Measurements from ENCODE around the gene LARP4B.

LARP4B gene

GRCh38 chr10:905503-905902 is 26.0 kb downstream of the LARP4B start:
- peaks cover 21% of the 10 kb centered on the region; the same call in 1 of the 2 replicates for H4K20me1 ChIP-seq (ENCODE audit: insufficient read depth, low read length)
- no peaks in the 10 kb centered on the region for H3K27me3 ChIP-seq (replicated peaks; ENCODE audit: insufficient read depth, low read length)
- H3K4me2 ChIP-seq (ENCODE audit: low read depth, low read length), result no peak overlapping the region
- H3K9me2 ChIP-seq (replicated peaks; ENCODE audit: insufficient read depth, low read length), result no peaks in the 10 kb centered on the region
- no peak overlapping the region for H3K4me3 ChIP-seq (ENCODE audit: low read length)
- H3K27ac ChIP-seq (ENCODE audit: low read length), result no peak overlapping the region
- no peak overlapping the region for H3K9ac ChIP-seq (ENCODE audit: low read length)
- H2AFZ ChIP-seq (ENCODE audit: low read length), result no peak overlapping the region
- no peak for TF ChIP-seq CTCF (IDR thresholded peaks at IDR 0.05; ENCODE audit: low read length)
- no peak for TF ChIP-seq EZH2phosphoT487 (IDR thresholded peaks at IDR 0.05; ENCODE audit: low read length)
- no peak for TF ChIP-seq EZH2 (optimal IDR thresholded peaks at IDR 0.05; ENCODE audit: low read depth, low read length)
- 0 out of 2 replicates have a peak, but pooled peaks cover 8% of the 10 kb centered on the region for H3K36me3 ChIP-seq (replicated peaks; ENCODE audit: insufficient read depth, low read length)
- peaks cover 13% of the 10 kb centered on the region for H3K4me1 ChIP-seq (ENCODE audit: low read length)
- H3K9me3 ChIP-seq (replicated peaks; ENCODE audit: insufficient read depth, low read length), result no peaks in the 10 kb centered on the region
- H3K79me2 ChIP-seq (ENCODE audit: low read length), result peaks cover 95% of the 10 kb centered on the region
- no peak for DNase-seq
- no peaks in the 10 kb centered on the region for H3F3A ChIP-seq (ENCODE audit: insufficient read depth, low read length)

- peaks cover 21% of the 10 kb centered on the region; the same call in 1 of the 2 replicates for H4K20me1 ChIP-seq (ENCODE audit: insufficient read depth, low read length)
- no peak for TF ChIP-seq CTCF (IDR thresholded peaks at IDR 0.05; ENCODE audit: low read length)
- no peak for TF ChIP-seq EZH2 (optimal IDR thresholded peaks at IDR 0.05; ENCODE audit: low read depth, low read length)
- TF ChIP-seq EZH2phosphoT487 (IDR thresholded peaks at IDR 0.05; ENCODE audit: low read length), result no peak
These were observed 27.1 kb downstream of the LARP4B start for GRCh38 chr10:904403-904802.

GRCh38 chr10:898141-898540 is 33.4 kb downstream of the LARP4B start:
- peaks cover 96% of the 10 kb centered on the region for H3K79me2 ChIP-seq (ENCODE audit: low read length)
- no peaks in the 10 kb centered on the region for H3K27me3 ChIP-seq (replicated peaks; ENCODE audit: insufficient read depth, low read length)
- no peak for DNase-seq
- peaks cover 25% of the 10 kb centered on the region for H4K20me1 ChIP-seq (ENCODE audit: insufficient read depth, low read length)
- no peaks in the 10 kb centered on the region for H3K9me2 ChIP-seq (replicated peaks; ENCODE audit: insufficient read depth, low read length)
- no peaks in the 10 kb centered on the region for H3F3A ChIP-seq (ENCODE audit: insufficient read depth, low read length)
- H3K36me3 ChIP-seq (replicated peaks; ENCODE audit: insufficient read depth, low read length), result 0 out of 2 replicates have a peak, but pooled peaks cover 1% of the 10 kb centered on the region
- H2AFZ ChIP-seq (ENCODE audit: low read length), result no peak overlapping the region
- H3K9ac ChIP-seq (ENCODE audit: low read length), result no peak overlapping the region
- no peak overlapping the region for H3K4me2 ChIP-seq (ENCODE audit: low read depth, low read length)
- no peak overlapping the region for H3K4me3 ChIP-seq (ENCODE audit: low read length)
- no peak overlapping the region for H3K27ac ChIP-seq (ENCODE audit: low read length)
- TF ChIP-seq EZH2 (optimal IDR thresholded peaks at IDR 0.05; ENCODE audit: low read depth, low read length) (no peak), EZH2phosphoT487 (IDR thresholded peaks at IDR 0.05; ENCODE audit: low read length) (no peak), CTCF (IDR thresholded peaks at IDR 0.05; ENCODE audit: low read length) (no peak)
- H3K4me1 ChIP-seq (ENCODE audit: low read length), result no peaks in the 10 kb centered on the region; the same call in 1 of the 2 replicates
- H3K9me3 ChIP-seq (replicated peaks; ENCODE audit: insufficient read depth, low read length), result no peaks in the 10 kb centered on the region

More at GRCh38 chr10:904403-904802, 27.1 kb downstream of the LARP4B start:
- Histone ChIP-seq H3K27ac (ENCODE audit: low read length) (no peak overlapping the region), H3F3A (ENCODE audit: insufficient read depth, low read length) (no peaks in the 10 kb centered on the region), H3K4me3 (ENCODE audit: low read length) (no peak overlapping the region), H3K27me3 (replicated peaks; ENCODE audit: insufficient read depth, low read length) (no peaks in the 10 kb centered on the region), H3K9me2 (replicated peaks; ENCODE audit: insufficient read depth, low read length) (no peaks in the 10 kb centered on the region), H3K9ac (ENCODE audit: low read length) (no peak overlapping the region), H3K4me2 (ENCODE audit: low read depth, low read length) (no peak overlapping the region), H2AFZ (ENCODE audit: low read length) (no peak overlapping the region), H3K36me3 (replicated peaks; ENCODE audit: insufficient read depth, low read length) (0 out of 2 replicates have a peak, but pooled peaks cover 4% of the 10 kb centered on the region), H3K4me1 (ENCODE audit: low read length) (peaks cover 13% of the 10 kb centered on the region), H3K9me3 (replicated peaks; ENCODE audit: insufficient read depth, low read length) (no peaks in the 10 kb centered on the region), H3K79me2 (ENCODE audit: low read length) (peaks cover 95% of the 10 kb centered on the region)
- DNase-seq, result no peak

Measured in MM.1S (cell line).